Thymus (tissue), 11 donors: ENCODE data around the gene XAF1. TPM values are rescaled to one million over a fixed set of nuclear protein-coding genes. Genes with fewer than 3 reads are reported as not detected.
"Not testable (repeated sequence)": the region's sequence is repeated elsewhere in the genome, so short reads cannot be mapped to it uniquely, and the experiment has no call there.

Source experiments
- DNase-seq, 9 donors: peaks; one replicate each; pipeline ENCODE4 v3.0.0-alpha.2; 2013; ENCODE audit warnings: low spot score in 9 of 9, low read depth in 6 of 9, missing footprints in 1 of 9
- H3K27ac ChIP-seq, 2 donors: one replicate each; pipeline ENCODE4 v1.5.1; 2013; ENCODE audit warnings: control low read depth in 1 of 2, low read depth in 1 of 2, low read length in 1 of 2, mild to moderate bottlenecking in 1 of 2, moderate library complexity in 1 of 2
- H3K27me3 ChIP-seq, 2 donors: one replicate each; pipeline ENCODE4 v1.5.1; 2013; ENCODE audit warnings: low read length in 1 of 2; ENCODE audit not compliant: control insufficient read depth in 2 of 2, insufficient read depth in 1 of 2
- H3K36me3 ChIP-seq, 2 donors: one replicate each; pipeline ENCODE4 v1.5.1; 2013; ENCODE audit warnings: low read length in 1 of 2, mild to moderate bottlenecking in 1 of 2, moderate library complexity in 1 of 2; ENCODE audit not compliant: control insufficient read depth in 2 of 2, insufficient read depth in 2 of 2
- H3K4me1 ChIP-seq, 2 donors: one replicate each; pipeline ENCODE4 v1.5.1; 2013; ENCODE audit warnings: low read length in 2 of 2; ENCODE audit not compliant: control insufficient read depth in 2 of 2, insufficient read depth in 2 of 2
- H3K4me3 ChIP-seq, 2 donors: one replicate each; pipeline ENCODE4 v1.5.1; 2013; ENCODE audit warnings: low read length in 2 of 2, control low read depth in 1 of 2, mild to moderate bottlenecking in 1 of 2
- H3K9me3 ChIP-seq, 2 donors: one replicate each; pipeline ENCODE4 v1.5.1; 2013; ENCODE audit warnings: low read length in 1 of 2, mild to moderate bottlenecking in 1 of 2; ENCODE audit not compliant: control insufficient read depth in 2 of 2, insufficient read depth in 1 of 2
- WGBS: extraction: QIAGEN DNeasy Blood & Tissue Kit; methylation state at CpG from one replicate; pipeline ENCODE4 v1.1.7; 2013; 5-methylcytosine and 5-hydroxymethylcytosine counted together
- polyA plus RNA-seq: library from polyadenylated mRNA; stranded (reverse); fragments of 200-250 nt; gene quantifications from one replicate; pipeline ENCODE4 v1.2.3, GENCODE V29; 2013
- total RNA-seq: library from RNA; stranded (reverse); fragments of 120-200 nt; gene quantifications from one replicate; pipeline ENCODE4 v1.2.4, GENCODE V29; 2013
- donor health status: healthy.

The XAF1 gene
- total and polyA plus RNA-seq, 2 donors: 41.1 to 73.2 TPM

GRCh38 chr17:6712854-6713129, 43.1 kb upstream of the XAF1 start:
- H3K4me3 ChIP-seq: no peak overlapping the region
- no peaks in the 10 kb centered on the region for H3K36me3 ChIP-seq
- no peak for DNase-seq
- no peaks in the 10 kb centered on the region for H3K4me1 ChIP-seq
- peaks cover 26 to 47% of the 10 kb centered on the region in 2 donors for H3K27me3 ChIP-seq
- H3K9me3 ChIP-seq: no peaks in the 10 kb centered on the region
- WGBS: 22% methylated on average over 14 of the region's 14 CpGs
- H3K27ac ChIP-seq: no peak overlapping the region

- no peak for DNase-seq
- Histone ChIP-seq H3K4me3 (peak within 1 kb of the TSS in 1 of 2 donors; percentile 21), H3K27ac (no peak within 1 kb of the TSS), H3K9me3 (no peaks in the 10 kb centered on the region), H3K36me3 (no peaks in the 10 kb centered on the region), H3K27me3 (peaks cover 26 to 48% of the 10 kb centered on the region in 2 donors), H3K4me1 (no peaks in the 10 kb centered on the region)
- 2% methylated on average over 71 of the region's 71 CpGs for WGBS
Measured at GRCh38 chr17:6713130-6713917, 42.5 kb upstream of the XAF1 start, which contains the start of gene SLC13A5. TSS of gene SLC13A5 (minus strand) at chr17:6713369. CDS start at chr17:6713333, 36 bp downstream.

GRCh38 chr17:6713918-6714271, 42.0 kb upstream of the XAF1 start:
- no peaks in the 10 kb centered on the region for H3K4me1 ChIP-seq
- H3K36me3 ChIP-seq: no peaks in the 10 kb centered on the region
- WGBS: 16% methylated on average over 29 of the region's 29 CpGs
- H3K4me3 ChIP-seq: no peak overlapping the region
- H3K27me3 ChIP-seq: peaks cover 26 to 48% of the 10 kb centered on the region in 2 donors
- no peak overlapping the region for H3K27ac ChIP-seq
- DNase-seq: no peak
- no peaks in the 10 kb centered on the region for H3K9me3 ChIP-seq

- WGBS: 86% methylated on average over 7 of the region's 7 CpGs
- no peaks in the 10 kb centered on the region for H3K4me1 ChIP-seq
- H3K4me3 ChIP-seq: no peak overlapping the region
- H3K9me3 ChIP-seq: no peaks in the 10 kb centered on the region
- no peaks in the 10 kb centered on the region for H3K36me3 ChIP-seq
- no peak for DNase-seq
- peaks cover 26 to 48% of the 10 kb centered on the region in 2 donors for H3K27me3 ChIP-seq
- no peak overlapping the region for H3K27ac ChIP-seq
Measured at GRCh38 chr17:6714315-6714874, 41.5 kb upstream of the XAF1 start.

- 97% methylated on average over 2 of the region's 2 CpGs for WGBS
- H3K4me1 ChIP-seq: no peaks in the 10 kb centered on the region
- H3K36me3 ChIP-seq: no peaks in the 10 kb centered on the region
- DNase-seq: no peak
- no peak overlapping the region for H3K4me3 ChIP-seq
- no peak overlapping the region for H3K27ac ChIP-seq
- H3K27me3 ChIP-seq: peaks cover 26 to 36% of the 10 kb centered on the region in 2 donors
- H3K9me3 ChIP-seq: no peaks in the 10 kb centered on the region
Measured at GRCh38 chr17:6716736-6717135, 39.1 kb upstream of the XAF1 start.

- H3K27me3 ChIP-seq: peaks cover 0 to 5% of the 10 kb centered on the region in 2 donors
- H3K36me3 ChIP-seq: no peaks in the 10 kb centered on the region
- H3K4me3 ChIP-seq: no peak overlapping the region
- no peaks in the 10 kb centered on the region for H3K4me1 ChIP-seq
- H3K9me3 ChIP-seq: no peaks in the 10 kb centered on the region
- DNase-seq: no peak
- WGBS: 94% methylated on average over 5 of the region's 5 CpGs
- no peak overlapping the region for H3K27ac ChIP-seq
Measured at GRCh38 chr17:6721744-6722143, 34.1 kb upstream of the XAF1 start.

- 88% methylated on average over 5 of the region's 5 CpGs for WGBS
- H3K27me3 ChIP-seq: peaks cover 0 to 2% of the 10 kb centered on the region in 2 donors
- no peak overlapping the region for H3K27ac ChIP-seq
- no peaks in the 10 kb centered on the region for H3K36me3 ChIP-seq
- no peak overlapping the region for H3K4me3 ChIP-seq
- H3K4me1 ChIP-seq: no peaks in the 10 kb centered on the region
- no peaks in the 10 kb centered on the region for H3K9me3 ChIP-seq
- no peak for DNase-seq
Measured at GRCh38 chr17:6724009-6724408, 31.8 kb upstream of the XAF1 start.

GRCh38 chr17:6729531-6729930, 26.3 kb upstream of the XAF1 start:
- Histone ChIP-seq H3K27ac (no peak overlapping the region), H3K9me3 (no peaks in the 10 kb centered on the region), H3K36me3 (no peaks in the 10 kb centered on the region), H3K27me3 (no peaks in the 10 kb centered on the region), H3K4me3 (no peak overlapping the region), H3K4me1 (no peaks in the 10 kb centered on the region)
- WGBS: 87% methylated on average over 4 of the region's 4 CpGs
- no peak for DNase-seq

GRCh38 chr17:6746665-6747064, 9.2 kb upstream of the XAF1 start:
- not testable (repeated sequence) for H3K27me3 ChIP-seq, DNase-seq, H3K9me3 ChIP-seq, H3K36me3 ChIP-seq, H3K4me3 ChIP-seq, H3K27ac ChIP-seq, H3K4me1 ChIP-seq
- 96% methylated on average over 6 of the region's 6 CpGs for WGBS
